GM12891 (cell line): Measurements from ENCODE around the gene ASTN2.
A peak's percentile ranks its signal among the peaks of the same experiment; 100 is the strongest.

Experiments
- DNase-seq: peaks from one replicate; pipeline ENCODE4 v3.0.0; 2011; ENCODE audit warnings: low spot score; ENCODE audit not compliant: insufficient read length
- FAIRE-seq: peaks from 2 replicates; lab custom pipeline; 2011; peaks lifted over from hg19 to GRCh38; lab: Jason Lieb, UNC
- PAX5 ChIP-seq: IDR thresholded peaks from 2 replicates; pipeline ENCODE4 v1.6.1; 2011; ENCODE audit warnings: low read length, moderate library complexity, mild to moderate bottlenecking; ENCODE audit not compliant: insufficient read depth, severe bottlenecking
- POLR2A ChIP-seq: IDR thresholded peaks from 2 replicates; pipeline ENCODE4 v1.6.1; 2011; ENCODE audit warnings: low read depth, low read length, control low read depth
- POLR2AphosphoS5 ChIP-seq: IDR thresholded peaks from 2 replicates; pipeline ENCODE4 v1.6.1; 2011; ENCODE audit warnings: low read depth, low read length, control low read depth
- POU2F2 ChIP-seq: IDR thresholded peaks from 2 replicates; pipeline ENCODE4 v1.6.1; 2011; ENCODE audit warnings: low read depth, mild to moderate bottlenecking, control low read depth, low read length, moderate library complexity
- SPI1 ChIP-seq: IDR thresholded peaks from 2 replicates; pipeline ENCODE4 v1.6.1; 2011; ENCODE audit warnings: low read depth, low read length, control low read depth
- TAF1 ChIP-seq: IDR thresholded peaks from 2 replicates; pipeline ENCODE4 v1.6.1; 2011; ENCODE audit warnings: low read depth, low read length, control low read depth

Gene ASTN2

DNA sequence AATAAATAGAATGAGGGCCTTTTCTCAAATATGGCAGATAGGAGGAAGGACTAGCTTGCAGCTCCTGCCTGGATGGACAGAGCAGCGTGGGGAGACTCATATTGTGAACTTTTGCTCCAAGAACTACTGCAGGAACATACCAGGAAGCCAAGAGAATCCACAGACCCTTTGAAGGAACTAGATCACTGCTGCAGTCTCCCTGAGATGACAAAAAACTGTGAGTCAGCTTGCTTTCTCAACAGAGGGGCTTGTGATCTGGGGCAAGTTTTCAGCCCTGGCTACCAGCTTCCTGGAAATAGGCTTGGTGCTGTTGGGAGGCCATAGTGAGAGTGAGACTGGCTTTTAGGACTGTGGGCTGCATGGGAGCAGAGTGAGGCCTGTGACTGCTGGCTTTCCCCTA lies 898.4 kb downstream of the ASTN2 start:
- DNase-seq (no peak), FAIRE-seq (no peak)
- TF ChIP-seq POLR2A, result no peak
- no peak for TF ChIP-seq PAX5
- TF ChIP-seq SPI1, result no peak
- no peak for TF ChIP-seq POU2F2
- no peak for TF ChIP-seq TAF1
- no peak for TF ChIP-seq POLR2AphosphoS5

DNA sequence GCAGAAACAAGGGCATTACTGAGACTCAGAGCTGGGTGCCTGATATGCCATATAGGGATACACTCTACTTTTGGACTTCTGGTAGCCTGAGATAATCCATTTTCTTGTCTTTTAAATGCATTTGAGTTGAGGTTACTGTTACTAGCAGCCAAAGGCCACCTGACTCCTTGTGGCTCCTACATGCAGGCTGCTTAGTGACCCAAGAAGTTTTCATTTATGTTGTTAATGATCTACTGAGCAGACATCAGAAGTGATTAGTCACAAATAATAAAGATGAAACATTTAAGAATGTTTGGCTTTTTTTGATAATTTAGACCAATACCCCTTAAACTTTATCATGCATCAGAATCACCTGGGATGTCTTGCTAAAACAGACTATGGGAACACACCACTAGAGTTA lies 899.3 kb downstream of the ASTN2 start:
- TF ChIP-seq PAX5 (no peak), TAF1 (no peak), POLR2AphosphoS5 (no peak), SPI1 (no peak), POLR2A (no peak), POU2F2 (no peak)
- no peak for FAIRE-seq
- no peak for DNase-seq

DNA sequence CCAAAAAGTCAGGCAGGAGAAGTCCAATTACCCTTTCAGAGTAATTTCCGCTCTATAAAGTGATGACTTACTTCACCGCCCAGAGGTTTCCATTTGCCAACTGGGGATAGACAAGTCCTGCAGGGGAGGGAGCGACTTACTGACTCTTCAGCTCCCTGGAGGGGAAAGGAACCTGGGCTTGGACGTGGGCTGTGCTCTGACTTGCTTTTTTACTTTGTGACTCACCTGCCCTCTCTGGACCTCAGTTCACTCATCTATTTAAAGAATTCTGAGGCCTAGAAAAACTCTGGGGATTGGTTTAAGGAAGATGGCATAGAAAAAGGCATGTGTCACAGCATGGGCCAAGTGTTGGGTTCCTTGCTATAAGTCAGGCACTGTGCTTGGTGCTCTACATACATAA lies 908.2 kb downstream of the ASTN2 start:
- TF ChIP-seq POLR2AphosphoS5, result no peak
- TF ChIP-seq PAX5, result no peak
- TF ChIP-seq SPI1, result no peak
- TF ChIP-seq POU2F2, result no peak
- DNase-seq, result no peak
- FAIRE-seq, result no peak

DNA sequence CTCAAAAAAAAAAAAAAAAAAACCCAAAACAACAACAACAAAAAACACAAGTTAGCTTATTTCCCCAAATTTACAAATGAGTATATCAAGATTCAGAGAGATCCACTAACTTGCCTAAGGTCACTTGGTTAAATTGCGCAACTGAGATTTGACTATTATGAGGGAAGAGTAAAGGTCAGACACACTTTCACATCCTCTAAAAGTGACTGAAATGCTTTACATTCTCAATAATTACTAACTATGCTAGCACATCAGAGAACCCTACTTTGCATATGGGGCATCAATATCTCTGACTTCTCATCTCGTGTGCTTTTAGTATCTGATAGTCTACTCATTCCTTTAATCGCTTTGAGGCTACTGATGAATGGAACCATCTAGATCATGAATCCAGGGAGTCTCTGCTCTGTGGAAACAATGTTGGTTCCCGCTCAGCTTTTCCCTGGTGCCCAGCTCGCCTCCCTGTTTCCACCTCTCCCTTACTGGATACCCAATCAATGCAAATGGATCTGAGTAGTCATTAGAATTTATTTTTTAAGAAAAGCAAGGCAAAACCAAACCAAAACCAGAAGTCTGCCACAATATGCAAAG lies 909.9 kb downstream of the ASTN2 start:
- DNase-seq (peak; percentile 11), FAIRE-seq (peak; percentile 80)
- TF ChIP-seq SPI1 (peak; percentile 88), POU2F2 (no peak)

DNA sequence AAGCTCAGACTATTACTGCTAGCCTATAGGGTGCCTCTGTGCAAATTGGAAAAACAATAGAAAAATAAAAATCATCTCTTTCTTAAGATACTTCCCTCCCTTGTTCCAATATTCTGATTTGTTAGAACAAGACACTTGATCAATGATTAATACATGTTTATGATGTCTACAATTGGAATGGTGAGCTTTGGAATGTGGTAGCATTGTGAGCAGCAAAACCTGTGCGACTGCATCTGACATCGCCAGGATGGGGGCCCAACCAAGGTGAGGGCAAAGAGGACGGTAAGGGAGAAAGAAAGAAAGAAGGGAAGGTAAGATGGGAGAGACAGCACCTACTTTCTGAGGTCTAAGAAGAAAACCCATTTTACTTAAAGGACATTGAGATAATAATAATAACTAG lies 910.8 kb downstream of the ASTN2 start:
- TF ChIP-seq POLR2AphosphoS5, result no peak
- no peak for TF ChIP-seq TAF1
- no peak for TF ChIP-seq POU2F2
- TF ChIP-seq PAX5, result no peak
- TF ChIP-seq SPI1, result no peak
- TF ChIP-seq POLR2A, result no peak
- no peak for FAIRE-seq

DNA sequence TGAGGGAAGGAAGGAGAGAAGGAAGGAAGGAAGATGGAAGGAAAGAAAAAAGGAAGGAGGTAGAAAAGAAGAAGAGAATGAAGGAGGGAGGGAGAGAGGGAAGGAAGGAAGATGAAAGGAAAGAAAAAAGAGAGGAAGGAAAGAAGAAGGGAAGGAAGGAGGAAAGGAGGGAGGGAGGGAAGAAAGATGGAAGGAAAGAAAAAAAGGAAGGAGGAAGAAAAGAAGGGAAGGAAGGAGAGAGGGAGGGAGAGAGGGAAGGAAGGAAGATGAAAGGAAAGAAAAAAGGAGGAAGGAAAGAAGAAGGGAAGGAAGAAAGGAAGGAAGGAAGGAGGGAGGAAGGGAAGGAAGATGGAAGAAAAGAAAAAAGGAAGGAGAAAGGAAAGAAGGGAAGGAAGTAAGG lies 912.1 kb downstream of the ASTN2 start:
- DNase-seq (no peak), FAIRE-seq (no peak)
- no peak for TF ChIP-seq PAX5
- no peak for TF ChIP-seq SPI1
- TF ChIP-seq POU2F2, result no peak
- TF ChIP-seq POLR2A, result no peak
- no peak for TF ChIP-seq TAF1
- no peak for TF ChIP-seq POLR2AphosphoS5

More for the DNA sequence above, 910.8 kb downstream of the ASTN2 start:
- DNase-seq, result no peak

DNA sequence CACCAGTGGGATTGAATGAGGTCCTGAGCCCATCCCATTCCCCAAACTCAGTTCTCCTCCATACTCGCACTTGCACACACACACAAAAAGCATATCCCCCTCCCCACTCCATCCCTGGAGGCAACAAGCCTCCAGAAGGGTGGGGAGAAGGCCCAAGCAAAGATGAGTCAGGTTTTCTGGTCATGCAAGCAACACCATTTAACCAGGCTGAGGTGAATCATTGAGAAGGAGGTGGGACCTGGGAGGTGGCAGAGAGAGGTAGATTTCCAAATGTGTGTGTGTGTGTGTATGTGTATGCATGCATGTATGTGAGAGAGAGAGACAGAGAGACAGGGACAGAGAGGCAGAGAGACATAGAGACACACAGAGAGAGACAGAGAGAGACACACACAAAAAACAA lies 913.0 kb downstream of the ASTN2 start:
- FAIRE-seq (no peak), DNase-seq (no peak)
- TF ChIP-seq TAF1, result no peak
- TF ChIP-seq SPI1, result no peak
- TF ChIP-seq POLR2A, result no peak
- no peak for TF ChIP-seq PAX5
- TF ChIP-seq POU2F2, result no peak
- TF ChIP-seq POLR2AphosphoS5, result no peak

DNA sequence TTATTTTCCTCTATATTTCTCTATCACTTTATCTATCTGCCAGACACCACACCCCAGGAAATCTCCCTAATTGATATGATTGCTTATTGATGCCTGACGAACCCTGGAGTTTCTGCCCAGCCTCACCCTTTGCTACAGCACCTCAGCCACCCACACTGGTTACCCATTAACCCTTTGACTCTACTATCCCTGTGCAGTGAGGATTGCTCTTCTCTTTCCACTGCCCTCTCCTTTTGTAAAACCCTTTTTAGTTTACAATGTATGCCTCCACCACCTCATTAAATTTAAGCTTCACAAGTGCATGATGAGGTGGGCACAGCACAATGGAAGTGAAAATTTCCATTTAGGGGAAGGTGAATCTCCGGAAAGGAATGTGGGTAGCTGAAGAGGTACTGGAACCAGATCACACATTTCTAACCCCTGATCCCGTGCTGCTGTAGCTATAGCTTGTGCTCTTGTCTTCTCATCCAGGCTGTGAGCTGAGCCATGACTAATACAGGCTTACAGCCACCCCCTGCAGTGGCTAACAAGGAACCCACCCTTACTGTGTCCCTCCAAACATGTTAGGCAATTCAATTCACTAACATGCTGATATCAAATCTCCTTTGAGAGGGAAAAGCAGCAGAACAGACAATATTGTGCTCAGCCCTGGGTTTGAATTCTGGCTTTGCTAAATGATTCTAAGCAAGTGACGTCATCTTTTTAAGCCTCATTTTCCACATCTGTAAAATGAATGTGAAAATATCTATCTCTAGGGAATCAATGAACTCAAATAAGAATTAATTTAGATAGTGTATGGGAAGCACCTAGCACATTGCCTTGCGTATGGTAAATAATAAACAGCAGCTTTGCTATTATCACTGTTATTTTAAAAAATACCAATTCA lies 914.6 kb downstream of the ASTN2 start:
- FAIRE-seq (no peak), DNase-seq (no peak)
- TF ChIP-seq POU2F2, result no peak
- TF ChIP-seq PAX5, result no peak
- TF ChIP-seq SPI1, result no peak
- no peak for TF ChIP-seq TAF1

DNA sequence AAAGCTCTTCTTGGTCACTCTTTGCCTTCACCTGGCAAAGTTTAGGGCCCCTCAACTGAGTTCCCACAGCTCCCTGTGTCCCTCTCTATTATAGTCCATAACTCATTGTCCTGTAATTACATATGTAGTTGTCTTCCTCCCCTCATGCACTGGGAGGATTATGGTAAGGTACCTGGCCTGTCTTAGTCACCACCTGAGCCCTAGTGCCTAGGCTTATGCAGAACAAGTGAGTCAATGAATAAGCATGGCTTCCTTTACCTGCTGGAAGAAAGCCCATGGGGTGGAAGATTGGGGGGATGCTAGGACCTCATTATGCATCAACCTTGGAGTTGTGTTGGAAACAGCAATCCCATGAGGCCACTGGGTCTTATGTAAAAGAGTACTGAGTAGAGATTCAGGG lies 915.4 kb downstream of the ASTN2 start:
- FAIRE-seq, result no peak
- no peak for DNase-seq
- TF ChIP-seq PAX5, result no peak
- no peak for TF ChIP-seq TAF1
- no peak for TF ChIP-seq POLR2A
- TF ChIP-seq POLR2AphosphoS5, result no peak
- TF ChIP-seq SPI1, result no peak
- TF ChIP-seq POU2F2, result no peak
